SK-N-SH (cell line): ENCODE measurements around the gene TEAD4. TPM values are rescaled to one million over a fixed set of nuclear protein-coding genes. Genes with fewer than 3 reads are reported as not detected.

Experiments used
- CTCF ChIA-PET: fragments of 300-600, 350-600 bp; formaldehyde crosslinking; extraction: SDS; loops from one replicate; lab custom pipeline; 2021; lab: Yijun Ruan, JAX
- POLR2A ChIA-PET: fragments of 350-600 bp; sonication (Branson Sonifier 250); formaldehyde crosslinking; extraction: SDS; loops from one replicate; lab custom pipeline; 2020; ENCODE audit warnings: antibody characterized with exemption, inconsistent platforms; lab: Yijun Ruan, JAX
- DNase-seq: peaks from one replicate; pipeline ENCODE4 v3.0.0; 2012
- H2AFZ ChIP-seq: fragments of 200-600 bp; sonication (generic); 2 replicates; pipeline ENCODE4 v1.8.1; 2016; ENCODE audit warnings: antibody characterized with exemption, mild to moderate bottlenecking, low read depth
- H3F3A ChIP-seq: fragments of 200-600 bp; sonication (generic); replicated peaks from 2 replicates; pipeline ENCODE3; 2016; ENCODE audit warnings: antibody characterized with exemption, mild to moderate bottlenecking; ENCODE audit not compliant: insufficient read depth
- H3K27ac ChIP-seq, 2 experiments: fragments of 200-500 bp in 1 of 2; fragments of 200-600 bp in 1 of 2; sonication (Bioruptor generic) in 1 of 2; sonication (generic), shearing (Covaris generic) in 1 of 2; 2 replicates each; pipeline versions ENCODE4 v1.5.1 to v1.6.1; 2014 to 2016; ENCODE audit warnings: low read depth in 2 of 2, inconsistent platforms in 1 of 2, low read length in 1 of 2, mild to moderate bottlenecking in 1 of 2, mixed read lengths in 1 of 2
- H3K27me3 ChIP-seq: fragments of 200-600 bp; sonication (generic), shearing (Covaris generic); 2 replicates; pipeline ENCODE4 v1.6.1; 2016; ENCODE audit warnings: mixed run types; ENCODE audit not compliant: insufficient read depth
- H3K36me3 ChIP-seq, 2 experiments: fragments of 200-500 bp in 1 of 2; fragments of 200-600 bp in 1 of 2; sonication (Bioruptor generic) in 1 of 2; sonication (generic) in 1 of 2; replicated peaks in 1 of 2; 2 replicates each; pipeline versions ENCODE3 to v1.5.1; 2014 to 2016; ENCODE audit warnings: low read length in 1 of 2, mild to moderate bottlenecking in 1 of 2; ENCODE audit not compliant: insufficient read depth in 2 of 2, control insufficient read depth in 1 of 2
- H3K4me1 ChIP-seq, 2 experiments: fragments of 200-500 bp in 1 of 2; fragments of 200-600 bp in 1 of 2; sonication (Bioruptor generic) in 1 of 2; sonication (generic), shearing (Covaris generic) in 1 of 2; 2 replicates each; pipeline versions ENCODE4 v1.5.1 to v1.6.1; 2014 to 2016; ENCODE audit warnings: low read depth in 1 of 2, low read length in 1 of 2, mixed run types in 1 of 2; ENCODE audit not compliant: insufficient read depth in 2 of 2, control insufficient read depth in 1 of 2
- H3K4me2 ChIP-seq: fragments of 200-600 bp; sonication (generic), shearing (Covaris generic); 2 replicates; pipeline ENCODE4 v1.6.1; 2017; ENCODE audit warnings: mixed run types
- H3K4me3 ChIP-seq, 2 experiments: fragments of 200-500 bp in 1 of 2; fragments of 200-600 bp in 1 of 2; sonication (Bioruptor generic) in 1 of 2; sonication (generic), shearing (Covaris generic) in 1 of 2; 2 replicates each; pipeline versions ENCODE4 v1.5.1 to v1.8.1; 2014 to 2016; ENCODE audit warnings: low read depth in 2 of 2, inconsistent platforms in 1 of 2, low read length in 1 of 2, mild to moderate bottlenecking in 1 of 2, mixed read lengths in 1 of 2, moderate library complexity in 1 of 2
- H3K79me2 ChIP-seq: fragments of 200-600 bp; sonication (generic); 2 replicates; pipeline ENCODE4 v1.8.1; 2017; ENCODE audit warnings: mild to moderate bottlenecking; ENCODE audit not compliant: insufficient read depth
- H3K9ac ChIP-seq: fragments of 200-600 bp; sonication (generic); 2 replicates; pipeline ENCODE4 v1.6.1; 2017; ENCODE audit warnings: mixed run types
- H3K9me2 ChIP-seq: fragments of 200-600 bp; sonication (generic); 2 replicates; pipeline ENCODE4 v1.6.1; 2017; ENCODE audit warnings: mixed run types
- H3K9me3 ChIP-seq: fragments of 200-600 bp; sonication (generic); 2 replicates; pipeline ENCODE4 v1.6.1; 2017; ENCODE audit warnings: mixed run types, mild to moderate bottlenecking, moderate library complexity
- H4K20me1 ChIP-seq: fragments of 200-600 bp; sonication (generic); 2 replicates; pipeline ENCODE4 v1.6.1; 2017; ENCODE audit warnings: mild to moderate bottlenecking, mixed run types; ENCODE audit not compliant: insufficient read depth
- FOXJ3 ChIP-seq: sonication (generic); formaldehyde crosslinking; IDR thresholded peaks from 2 replicates; pipeline ENCODE4 v1.5.1; 2020; ENCODE audit warnings: mild to moderate bottlenecking, missing genetic modification reagents
- MAX ChIP-seq: IDR thresholded peaks from 2 replicates; pipeline ENCODE4 v1.4.0; 2012; ENCODE audit warnings: low read depth
- MEF2A ChIP-seq: IDR thresholded peaks from 2 replicates; pipeline ENCODE4 v1.4.0; 2012; ENCODE audit warnings: low read depth, borderline replicate concordance
- MXI1 ChIP-seq: IDR thresholded peaks from 2 replicates; pipeline ENCODE4 v1.6.1; 2012; ENCODE audit warnings: mild to moderate bottlenecking, low read depth, low read length, improper control_type of control experiment
- NRF1 ChIP-seq: IDR thresholded peaks from 2 replicates; pipeline ENCODE4 v1.6.1; 2012; ENCODE audit warnings: low read depth, mild to moderate bottlenecking, low read length
- POLR2AphosphoS5 ChIP-seq: IDR thresholded peaks from 2 replicates; pipeline ENCODE4 v1.6.1; 2012; ENCODE audit warnings: low read depth, low read length
- RAD21 ChIP-seq: IDR thresholded peaks from 2 replicates; pipeline ENCODE4 v1.6.1; 2012; ENCODE audit warnings: mild to moderate bottlenecking, low read length
- RXRA ChIP-seq: IDR thresholded peaks from 2 replicates; pipeline ENCODE4 v1.4.0; 2012; ENCODE audit warnings: low read depth, mild to moderate bottlenecking, borderline replicate concordance
- TCF12 ChIP-seq: IDR thresholded peaks from 2 replicates; pipeline ENCODE4 v1.4.0; 2012
- ZBTB33 ChIP-seq: IDR thresholded peaks from 2 replicates; pipeline ENCODE4 v1.4.0; 2012; ENCODE audit warnings: low read depth, borderline replicate concordance
- WGBS: methylation state at CpG from one replicate; pipeline ENCODE4 v1.1.6; 2017; ENCODE audit warnings: low lambda C conversion rate; 5-methylcytosine and 5-hydroxymethylcytosine counted together
- polyA plus RNA-seq, 3 experiments: library from polyadenylated mRNA; depleted of rRNA; stranded (reverse); fragments of >200 nt; gene quantifications; 2 replicates each; pipeline ENCODE4 v1.2.3, GENCODE V29; 2012
- TF ChIP-seq, protein P1 (sequence below): IDR thresholded peaks from 2 replicates; pipeline ENCODE4 v1.6.1; 2012; ENCODE audit warnings: mild to moderate bottlenecking, low read depth, low read length, moderate library complexity
- TF ChIP-seq, protein P2 (sequence below): IDR thresholded peaks from 2 replicates; pipeline ENCODE4; 2012

Gene TEAD4
- polyA plus RNA-seq, 1 of the 3 experiments (the other 2 are of a cell fraction) = 27.1 TPM

DNA sequence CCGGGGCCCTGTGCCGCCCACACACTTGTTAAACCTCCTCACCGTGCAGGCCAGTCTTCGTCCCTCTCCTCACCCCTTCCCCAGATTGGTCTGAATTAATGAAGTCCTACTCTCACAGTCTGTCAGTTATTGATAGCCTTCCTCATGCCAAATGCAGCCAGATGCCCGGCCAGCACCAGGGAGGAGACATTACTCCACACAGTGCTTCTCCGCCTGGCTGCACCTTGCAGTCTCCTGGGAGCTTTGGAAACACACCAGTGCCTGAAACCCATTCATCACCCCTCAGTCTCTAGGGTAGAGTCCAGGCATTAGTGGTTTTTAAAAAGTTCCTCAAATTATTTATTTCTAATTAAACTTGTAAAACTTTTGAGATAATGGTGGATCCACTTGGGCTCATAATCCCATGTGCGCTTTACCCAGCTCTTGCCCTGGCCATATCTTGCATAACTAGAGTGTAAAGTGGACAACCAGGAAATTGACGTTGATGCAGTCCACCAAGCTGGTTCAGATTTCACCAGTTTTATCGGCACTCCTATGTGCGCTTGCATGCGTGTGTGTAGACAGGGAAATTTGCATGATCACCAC is 79.8 kb downstream of the TEAD4 start:
- CTCF ChIA-PET = interaction anchor here (0.8 to 1.6 kb wide), 3 partner anchors 22 to 185 kb away, joined by 3 to 5 read pairs (median 5); no protein-coding TSS in a partner anchor
- POLR2A ChIA-PET = no interaction called here
- WGBS = 91% methylated on average over 11 of the region's 11 CpGs

DNA sequence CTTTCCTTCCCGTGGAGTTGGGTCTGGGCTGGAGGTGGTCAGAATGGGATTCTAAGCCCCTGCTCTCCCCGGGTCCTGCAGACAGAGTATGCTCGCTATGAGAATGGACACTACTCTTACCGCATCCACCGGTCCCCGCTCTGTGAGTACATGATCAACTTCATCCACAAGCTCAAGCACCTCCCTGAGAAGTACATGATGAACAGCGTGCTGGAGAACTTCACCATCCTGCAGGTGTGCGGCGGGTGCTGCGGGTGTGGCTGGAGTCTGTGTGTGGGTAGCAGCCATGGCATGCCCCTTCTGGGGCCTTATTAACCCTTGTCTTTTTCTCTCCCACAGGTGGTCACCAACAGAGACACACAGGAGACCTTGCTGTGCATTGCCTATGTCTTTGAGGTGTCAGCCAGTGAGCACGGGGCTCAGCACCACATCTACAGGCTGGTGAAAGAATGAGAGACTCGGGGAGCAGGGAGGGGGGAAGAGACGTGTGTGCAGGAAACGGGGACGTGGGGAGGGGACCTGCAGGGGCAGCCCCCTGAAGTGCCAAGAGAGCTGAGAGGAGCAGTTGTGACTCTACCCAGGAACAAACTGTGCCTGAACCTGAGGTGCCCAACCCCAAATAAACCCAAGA is 80.9 kb downstream of the TEAD4 start:
- no peaks in the 10 kb centered on the region; the same call in 1 of the 2 replicates for H4K20me1 ChIP-seq
- H3K36me3 ChIP-seq = peaks cover 5 to 27% of the 10 kb centered on the region in 2 experiments
- H3K9ac ChIP-seq = no peak overlapping the region
- no peaks in the 10 kb centered on the region for H3K9me3 ChIP-seq
- ChIA-PET CTCF (interaction anchor here (1.4 kb wide), 1 partner anchor 186 kb away, joined by 5 read pairs; no protein-coding TSS in a partner anchor), POLR2A (no interaction called here)
- no peak overlapping the region for H3K27ac ChIP-seq
- no peaks in the 10 kb centered on the region for H3K79me2 ChIP-seq
- no peaks in the 10 kb centered on the region for H3K27me3 ChIP-seq
- no peaks in the 10 kb centered on the region; a peak in 1 of 4 replicates for H3K4me1 ChIP-seq
- no peak overlapping the region for H3K4me3 ChIP-seq
- H3K9me2 ChIP-seq = no peaks in the 10 kb centered on the region
- H2AFZ ChIP-seq = no peak overlapping the region
- DNase-seq = no peak
- no peaks in the 10 kb centered on the region for H3F3A ChIP-seq
- 96% methylated on average over 15 of the region's 15 CpGs for WGBS
- no peak overlapping the region for H3K4me2 ChIP-seq
- TF ChIP-seq ZBTB33 (no peak), NRF1 (no peak), RAD21 (no peak), RXRA (no peak), TCF12 (no peak), MXI1 (no peak), MAX (no peak), MEF2A (no peak), POLR2AphosphoS5 (no peak)
- TF ChIP-seq, protein P1, sequence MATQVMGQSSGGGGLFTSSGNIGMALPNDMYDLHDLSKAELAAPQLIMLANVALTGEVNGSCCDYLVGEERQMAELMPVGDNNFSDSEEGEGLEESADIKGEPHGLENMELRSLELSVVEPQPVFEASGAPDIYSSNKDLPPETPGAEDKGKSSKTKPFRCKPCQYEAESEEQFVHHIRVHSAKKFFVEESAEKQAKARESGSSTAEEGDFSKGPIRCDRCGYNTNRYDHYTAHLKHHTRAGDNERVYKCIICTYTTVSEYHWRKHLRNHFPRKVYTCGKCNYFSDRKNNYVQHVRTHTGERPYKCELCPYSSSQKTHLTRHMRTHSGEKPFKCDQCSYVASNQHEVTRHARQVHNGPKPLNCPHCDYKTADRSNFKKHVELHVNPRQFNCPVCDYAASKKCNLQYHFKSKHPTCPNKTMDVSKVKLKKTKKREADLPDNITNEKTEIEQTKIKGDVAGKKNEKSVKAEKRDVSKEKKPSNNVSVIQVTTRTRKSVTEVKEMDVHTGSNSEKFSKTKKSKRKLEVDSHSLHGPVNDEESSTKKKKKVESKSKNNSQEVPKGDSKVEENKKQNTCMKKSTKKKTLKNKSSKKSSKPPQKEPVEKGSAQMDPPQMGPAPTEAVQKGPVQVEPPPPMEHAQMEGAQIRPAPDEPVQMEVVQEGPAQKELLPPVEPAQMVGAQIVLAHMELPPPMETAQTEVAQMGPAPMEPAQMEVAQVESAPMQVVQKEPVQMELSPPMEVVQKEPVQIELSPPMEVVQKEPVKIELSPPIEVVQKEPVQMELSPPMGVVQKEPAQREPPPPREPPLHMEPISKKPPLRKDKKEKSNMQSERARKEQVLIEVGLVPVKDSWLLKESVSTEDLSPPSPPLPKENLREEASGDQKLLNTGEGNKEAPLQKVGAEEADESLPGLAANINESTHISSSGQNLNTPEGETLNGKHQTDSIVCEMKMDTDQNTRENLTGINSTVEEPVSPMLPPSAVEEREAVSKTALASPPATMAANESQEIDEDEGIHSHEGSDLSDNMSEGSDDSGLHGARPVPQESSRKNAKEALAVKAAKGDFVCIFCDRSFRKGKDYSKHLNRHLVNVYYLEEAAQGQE = no peak
- TF ChIP-seq, protein P2, sequence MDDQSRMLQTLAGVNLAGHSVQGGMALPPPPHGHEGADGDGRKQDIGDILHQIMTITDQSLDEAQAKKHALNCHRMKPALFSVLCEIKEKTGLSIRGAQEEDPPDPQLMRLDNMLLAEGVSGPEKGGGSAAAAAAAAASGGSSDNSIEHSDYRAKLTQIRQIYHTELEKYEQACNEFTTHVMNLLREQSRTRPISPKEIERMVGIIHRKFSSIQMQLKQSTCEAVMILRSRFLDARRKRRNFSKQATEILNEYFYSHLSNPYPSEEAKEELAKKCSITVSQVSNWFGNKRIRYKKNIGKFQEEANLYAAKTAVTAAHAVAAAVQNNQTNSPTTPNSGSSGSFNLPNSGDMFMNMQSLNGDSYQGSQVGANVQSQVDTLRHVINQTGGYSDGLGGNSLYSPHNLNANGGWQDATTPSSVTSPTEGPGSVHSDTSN = no peak

More for the DNA sequence above, 79.8 kb downstream of the TEAD4 start:
- no peaks in the 10 kb centered on the region; the same call in 1 of the 2 replicates for H4K20me1 ChIP-seq
- H2AFZ ChIP-seq = no peak overlapping the region
- H3K4me2 ChIP-seq = no peak overlapping the region
- H3K4me3 ChIP-seq = no peak overlapping the region
- H3K27ac ChIP-seq = no peak overlapping the region
- no peaks in the 10 kb centered on the region for H3K27me3 ChIP-seq
- H3K9me2 ChIP-seq = no peaks in the 10 kb centered on the region
- TF ChIP-seq, protein P1 = no peak
- TF ChIP-seq RAD21 (no peak), FOXJ3 (CRISPR knock-in tag) (no peak)
- no peaks in the 10 kb centered on the region for H3K9me3 ChIP-seq
- H3K4me1 ChIP-seq = peaks cover 0 to 4% of the 10 kb centered on the region in 2 experiments; a peak in 1 of 4 replicates
- no peaks in the 10 kb centered on the region for H3K79me2 ChIP-seq
- no peak overlapping the region for H3K9ac ChIP-seq
- no peaks in the 10 kb centered on the region for H3F3A ChIP-seq
- DNase-seq = no peak
- peaks cover 5 to 27% of the 10 kb centered on the region in 2 experiments for H3K36me3 ChIP-seq
